ENCODE results near the gene CENPT.

Gene CENPT

Small RNAs within 50 kb of the gene (small RNA-seq; reads per million reads assigned to genes)
- gene AC040162.2 (0 reads per million in 2 experiments), gene NRN1L (0 reads per million in 2 experiments)
